ENCODE measurements around the gene CCT5.
A peak's percentile ranks its signal among the peaks of the same experiment; 100 is the strongest.

DNA sequence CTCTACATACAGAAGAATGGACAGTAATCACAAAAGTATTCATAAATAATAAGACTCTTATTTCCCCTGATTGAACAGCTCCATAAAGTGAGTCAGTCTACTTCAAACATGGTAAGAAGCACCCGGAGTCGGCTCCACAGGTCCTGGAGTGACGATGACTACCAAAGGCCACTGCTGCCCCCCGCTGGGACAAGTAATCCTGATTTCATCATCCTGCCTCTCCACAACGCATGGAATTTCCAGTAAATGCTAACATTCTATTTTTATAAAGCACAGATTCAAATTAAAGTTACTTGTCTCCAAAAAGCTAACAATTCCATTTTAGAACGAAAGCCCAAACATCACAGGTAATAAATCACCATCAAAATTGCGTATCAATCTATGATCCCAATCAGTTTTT is 16.6 kb upstream of the CCT5 start:
- TF ChIP-seq, protein P1, sequence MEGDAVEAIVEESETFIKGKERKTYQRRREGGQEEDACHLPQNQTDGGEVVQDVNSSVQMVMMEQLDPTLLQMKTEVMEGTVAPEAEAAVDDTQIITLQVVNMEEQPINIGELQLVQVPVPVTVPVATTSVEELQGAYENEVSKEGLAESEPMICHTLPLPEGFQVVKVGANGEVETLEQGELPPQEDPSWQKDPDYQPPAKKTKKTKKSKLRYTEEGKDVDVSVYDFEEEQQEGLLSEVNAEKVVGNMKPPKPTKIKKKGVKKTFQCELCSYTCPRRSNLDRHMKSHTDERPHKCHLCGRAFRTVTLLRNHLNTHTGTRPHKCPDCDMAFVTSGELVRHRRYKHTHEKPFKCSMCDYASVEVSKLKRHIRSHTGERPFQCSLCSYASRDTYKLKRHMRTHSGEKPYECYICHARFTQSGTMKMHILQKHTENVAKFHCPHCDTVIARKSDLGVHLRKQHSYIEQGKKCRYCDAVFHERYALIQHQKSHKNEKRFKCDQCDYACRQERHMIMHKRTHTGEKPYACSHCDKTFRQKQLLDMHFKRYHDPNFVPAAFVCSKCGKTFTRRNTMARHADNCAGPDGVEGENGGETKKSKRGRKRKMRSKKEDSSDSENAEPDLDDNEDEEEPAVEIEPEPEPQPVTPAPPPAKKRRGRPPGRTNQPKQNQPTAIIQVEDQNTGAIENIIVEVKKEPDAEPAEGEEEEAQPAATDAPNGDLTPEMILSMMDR (IDR thresholded peaks at IDR 0.05): peak in 2 of 4 experiments; percentile 10 to 40
- TF ChIP-seq POLR2A (IDR thresholded peaks at IDR 0.05): no peak
- TF ChIP-seq POLR2AphosphoS5 (IDR thresholded peaks at IDR 0.05): no peak

All from prostate gland (tissue), 2 donors.